ENCODE measurements around the gene IKZF4.

GRCh38 chr12:55996201-55996714 is 24.6 kb upstream of the IKZF4 start:
- TF ChIP-seq CTCF (IDR thresholded peaks at IDR 0.05) (peak; percentile 98), ZFX (IDR thresholded peaks at IDR 0.05; ENCODE audit: borderline replicate concordance) (no peak)
